KMS-11 (cell line): ENCODE measurements around the gene BAD.
"Not testable (repeated sequence)": the region's sequence is repeated elsewhere in the genome, so short reads cannot be mapped to it uniquely, and the experiment has no call there.

Experiments
- H2AFZ ChIP-seq: fragments of 200-600 bp; sonication (generic); 2 replicates; pipeline ENCODE4 v1.6.1; 2016; ENCODE audit warnings: antibody characterized with exemption, mixed run types, low read depth
- H3K27ac ChIP-seq: fragments of 200-600 bp; sonication (generic); 2 replicates; pipeline ENCODE4 v1.6.1; 2016; ENCODE audit warnings: mild to moderate bottlenecking, mixed run types
- H3K27me3 ChIP-seq: fragments of 200-600 bp; sonication (generic); 2 replicates; pipeline ENCODE4 v1.6.1; 2017; ENCODE audit warnings: mild to moderate bottlenecking, low read depth, mixed run types, moderate library complexity; ENCODE audit not compliant: insufficient read depth
- H3K36me3 ChIP-seq: fragments of 200-600 bp; sonication (generic); 2 replicates; pipeline ENCODE4 v1.6.1; 2017; ENCODE audit warnings: mild to moderate bottlenecking, mixed run types; ENCODE audit not compliant: insufficient read depth
- H3K4me1 ChIP-seq: fragments of 200-600 bp; sonication (generic); 2 replicates; pipeline ENCODE4 v1.6.1; 2016; ENCODE audit warnings: mild to moderate bottlenecking, low read depth, mixed run types; ENCODE audit not compliant: poor library complexity, severe bottlenecking
- H3K4me2 ChIP-seq: fragments of 200-600 bp; sonication (generic); 2 replicates; pipeline ENCODE4 v1.7.0; 2016; ENCODE audit warnings: mild to moderate bottlenecking, mixed run types
- H3K4me3 ChIP-seq: fragments of 200-600 bp; sonication (generic); IDR thresholded peaks from 2 replicates; pipeline ENCODE4 v1.6.1; 2017; ENCODE audit warnings: low read depth, low read length, mixed read lengths; ENCODE audit not compliant: insufficient read depth
- H3K79me2 ChIP-seq: fragments of 200-600 bp; sonication (generic); 2 replicates; pipeline ENCODE4 v1.6.1; 2016; ENCODE audit warnings: low read depth, mixed run types; ENCODE audit not compliant: insufficient read depth
- H3K9ac ChIP-seq: fragments of 200-600 bp; sonication (generic); 2 replicates; pipeline ENCODE4 v1.6.1; 2016; ENCODE audit warnings: mild to moderate bottlenecking, mixed run types
- H4K20me1 ChIP-seq: fragments of 200-600 bp; sonication (generic); 2 replicates; pipeline ENCODE4 v1.6.1; 2016; ENCODE audit warnings: mild to moderate bottlenecking, mixed run types; ENCODE audit not compliant: insufficient read depth
- CTCF ChIP-seq: fragments of 200-600 bp; sonication (generic); conservative IDR thresholded peaks from 2 replicates; pipeline ENCODE4 v1.6.1; 2017; ENCODE audit warnings: low read depth, mild to moderate bottlenecking, antibody characterized with exemption, low read length, moderate library complexity, mixed read lengths

Gene BAD

GRCh38 chr11:64316672-64317324 is 32.3 kb upstream of the BAD start:
- no peaks in the 10 kb centered on the region for H3K27me3 ChIP-seq
- H3K79me2 ChIP-seq = peaks cover 23% of the 10 kb centered on the region; the same call in 1 of the 2 replicates
- no peak overlapping the region for H3K4me3 ChIP-seq
- H3K4me1 ChIP-seq = peaks cover 33% of the 10 kb centered on the region
- H4K20me1 ChIP-seq = no peaks in the 10 kb centered on the region
- H3K4me2 ChIP-seq = peak overlapping the region; percentile 94
- H2AFZ ChIP-seq = peak overlapping the region; percentile 60; the same call in 1 of the 2 replicates
- H3K27ac ChIP-seq = peak overlapping the region; percentile 88
- no peak; the same call in 1 of the 2 replicates for TF ChIP-seq CTCF
- peak overlapping the region; percentile 84 for H3K9ac ChIP-seq
- no peaks in the 10 kb centered on the region for H3K36me3 ChIP-seq

- H4K20me1 ChIP-seq, H3K27me3 ChIP-seq, H3K4me3 ChIP-seq, H2AFZ ChIP-seq, H3K36me3 ChIP-seq: not testable (repeated sequence)
- H3K4me1 ChIP-seq = peaks cover 31% of the 10 kb centered on the region
- peak overlapping the region; percentile 94 for H3K4me2 ChIP-seq
- peak overlapping the region; percentile 88 for H3K27ac ChIP-seq
- peak overlapping the region; percentile 84; the same call in 1 of the 2 replicates for H3K9ac ChIP-seq
- peaks cover 27% of the 10 kb centered on the region; the same call in 1 of the 2 replicates for H3K79me2 ChIP-seq
Observed at GRCh38 chr11:64315667-64316526, 31.4 kb upstream of the BAD start.

GRCh38 chr11:64314805-64315561 is 30.5 kb upstream of the BAD start:
- no peaks in the 10 kb centered on the region for H3K36me3 ChIP-seq
- peaks cover 31% of the 10 kb centered on the region for H3K4me1 ChIP-seq
- peaks cover 34% of the 10 kb centered on the region; the same call in 1 of the 2 replicates for H3K79me2 ChIP-seq

GRCh38 chr11:64314146-64314804 is 29.8 kb upstream of the BAD start:
- Histone ChIP-seq H3K4me1 (peaks cover 37% of the 10 kb centered on the region), H3K27me3 (no peaks in the 10 kb centered on the region), H3K9ac (no peak overlapping the region), H3K4me3 (no peak overlapping the region), H3K27ac (no peak overlapping the region), H3K4me2 (no peak overlapping the region), H3K36me3 (no peaks in the 10 kb centered on the region), H3K79me2 (peaks cover 34% of the 10 kb centered on the region; the same call in 1 of the 2 replicates), H2AFZ (no peak overlapping the region), H4K20me1 (no peaks in the 10 kb centered on the region)
- no peak for TF ChIP-seq CTCF

More at GRCh38 chr11:64314805-64315561, 30.5 kb upstream of the BAD start:
- no peak overlapping the region for H3K4me3 ChIP-seq
- 0 out of 2 replicates have a peak, but pooled peaks have one; percentile 15 for TF ChIP-seq CTCF
- H3K27me3 ChIP-seq = no peaks in the 10 kb centered on the region
- H3K4me2 ChIP-seq = peak overlapping the region; percentile 21; the same call in 1 of the 2 replicates
- no peak overlapping the region for H2AFZ ChIP-seq
- H3K9ac ChIP-seq = no peak overlapping the region
- no peak overlapping the region; the same call in 1 of the 2 replicates for H3K27ac ChIP-seq
- H4K20me1 ChIP-seq = no peaks in the 10 kb centered on the region
